GM20431 (cell line): ENCODE data around the gene NEFH.

ENCODE experiments used
- in situ Hi-C: fragments of 300-500 bp; cut with MseI, MboI; formaldehyde crosslinking; loops from one replicate; pipeline ENCODE4 v1.15.0; 2020; ENCODE audit warnings: low sequenced_read_pairs; ENCODE audit not compliant: unreplicated experiment

The NEFH gene

GRCh38 chr22:29459773-29460172 is 20.2 kb upstream of the NEFH start:
- in situ Hi-C loops = no loop called here

- in situ Hi-C loops = no loop called here
These were observed 18.8 kb upstream of the NEFH start for GRCh38 chr22:29461263-29461662.

DNA sequence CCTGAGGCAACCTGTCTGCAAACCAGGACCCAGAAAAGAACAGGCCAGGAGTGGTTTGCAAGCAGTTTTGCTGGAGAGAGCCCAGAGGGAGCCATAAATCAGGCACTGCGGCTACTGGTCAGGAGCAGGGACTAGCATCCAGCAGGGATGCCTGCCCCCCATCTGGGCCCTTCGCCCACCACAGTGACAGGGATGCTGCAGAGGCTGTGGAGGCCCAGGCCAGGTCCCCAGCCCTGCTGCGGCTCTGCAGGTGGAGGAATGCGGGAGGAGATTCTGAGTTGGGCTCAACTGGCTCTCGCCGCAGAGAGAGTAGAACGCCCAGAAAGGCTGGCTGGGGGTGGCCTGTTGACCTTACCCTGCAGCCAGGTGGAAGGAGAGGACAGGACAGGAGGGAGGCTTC is 16.4 kb upstream of the NEFH start:
- in situ Hi-C loops = no loop called here

- in situ Hi-C loops = no loop called here
These were observed 15.4 kb upstream of the NEFH start for GRCh38 chr22:29464581-29464980.

- in situ Hi-C loops = no loop called here
These were observed 10.3 kb upstream of the NEFH start for GRCh38 chr22:29469755-29470154.

- in situ Hi-C loops = no loop called here
These were observed 9.7 kb upstream of the NEFH start for GRCh38 chr22:29470159-29470855.

DNA sequence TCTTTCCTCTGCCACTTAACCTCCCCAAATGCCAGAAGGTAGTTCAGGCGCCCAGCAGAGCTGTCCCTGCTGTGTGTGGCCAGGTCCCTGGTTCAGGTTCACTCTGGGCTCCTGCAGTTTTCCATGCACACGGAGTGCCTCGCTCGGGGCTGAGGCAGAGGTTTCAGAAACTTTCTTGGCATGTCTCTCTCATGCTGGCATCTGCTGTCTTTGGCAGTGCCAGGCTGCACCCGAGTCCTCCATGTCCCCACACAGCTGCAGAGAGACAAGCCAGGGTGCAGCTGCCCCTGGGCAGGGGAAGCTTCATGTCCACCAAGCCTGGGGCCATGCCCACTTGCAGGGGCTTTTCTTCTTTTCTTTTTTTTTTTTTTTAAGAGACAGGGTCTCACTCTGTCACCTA is 7.0 kb upstream of the NEFH start:
- in situ Hi-C loops = no loop called here

DNA sequence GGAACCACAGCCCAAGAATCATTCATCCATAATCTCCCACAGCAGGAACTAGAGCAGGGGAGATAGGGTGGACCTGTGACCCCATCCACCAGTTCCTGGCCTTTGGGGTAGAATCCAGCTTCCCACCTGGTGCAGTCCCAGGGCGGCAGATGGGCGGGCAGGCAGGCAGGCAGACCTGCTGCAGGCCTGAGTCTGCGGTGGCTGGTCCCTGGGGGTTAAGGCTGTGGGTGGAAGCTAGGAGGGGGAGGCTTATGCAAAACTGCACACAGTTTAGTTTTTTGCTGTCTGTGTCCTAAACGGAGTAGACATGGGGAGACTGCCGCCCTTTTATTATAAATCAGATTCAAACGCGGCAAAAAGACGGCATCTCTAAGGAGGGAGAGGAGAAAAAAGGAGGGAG is 4.5 kb upstream of the NEFH start:
- in situ Hi-C loops = no loop called here

DNA sequence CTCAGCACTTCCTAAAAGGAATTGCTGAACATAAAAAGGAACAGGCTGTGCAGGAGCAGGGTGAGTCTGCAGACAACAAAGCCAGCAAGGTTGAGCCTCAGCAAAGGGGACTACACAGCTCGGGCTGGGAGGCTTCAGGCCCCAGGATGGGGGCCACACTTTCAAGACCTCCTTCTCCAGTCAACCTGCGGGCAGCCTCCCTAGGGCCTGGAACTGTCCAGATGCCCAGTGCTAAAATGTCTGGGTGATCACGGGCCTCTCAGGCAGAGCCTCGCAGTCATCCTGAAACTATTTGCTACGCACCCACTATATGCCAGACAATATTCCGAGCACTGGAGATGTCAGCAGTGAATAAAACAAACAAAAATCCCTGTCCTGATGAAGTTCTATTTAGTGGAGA is 3.9 kb upstream of the NEFH start:
- in situ Hi-C loops = no loop called here

- in situ Hi-C loops = no loop called here
These were observed 2.2 kb upstream of the NEFH start for GRCh38 chr22:29477723-29478318.

DNA sequence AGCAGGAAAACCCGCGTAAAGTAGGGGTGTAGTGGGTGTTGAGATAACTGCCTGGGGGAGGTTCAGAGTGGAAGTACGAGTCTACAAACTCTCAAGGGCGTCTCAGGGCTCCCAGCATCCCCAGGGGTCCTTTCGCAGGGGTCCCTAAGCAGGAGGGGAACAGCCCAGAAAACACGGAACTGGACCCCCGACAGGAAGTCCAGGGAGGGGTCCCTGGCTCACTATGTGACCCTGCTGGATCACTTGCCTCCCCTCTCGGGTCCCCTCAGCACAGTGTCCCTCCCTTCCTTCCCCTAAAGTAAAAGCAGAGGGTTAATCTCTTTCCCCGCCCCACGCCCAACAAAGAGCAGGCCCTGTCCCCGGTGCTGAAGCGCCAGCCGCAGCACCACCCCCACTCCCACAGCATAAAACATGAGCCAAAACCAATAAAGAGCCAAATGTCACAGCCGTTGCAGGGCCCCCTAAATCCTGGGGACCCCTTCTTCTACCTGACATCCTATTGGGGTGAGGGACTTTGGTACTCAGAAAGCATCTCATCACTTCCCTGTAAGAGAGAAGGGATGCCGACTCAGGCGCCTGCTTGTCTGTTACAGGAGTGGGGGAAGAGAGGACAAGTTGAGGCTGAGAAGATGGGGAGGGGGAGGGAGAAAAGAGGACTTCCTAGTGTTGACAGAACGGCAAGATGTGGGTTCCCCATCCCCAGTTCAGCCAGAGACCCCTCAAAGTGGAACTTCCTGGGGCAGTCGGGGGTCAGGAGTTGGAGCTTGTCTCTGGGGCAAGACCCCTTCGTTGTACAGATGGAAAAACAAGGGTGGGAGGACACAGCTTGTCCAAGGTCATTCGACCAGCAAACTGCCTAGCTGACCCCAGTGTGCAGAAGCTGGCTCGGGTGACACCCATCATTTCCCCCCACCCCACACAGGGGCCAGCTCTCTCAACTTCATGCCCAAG is 1.4 kb upstream of the NEFH start:
- in situ Hi-C loops = no loop called here

GRCh38 chr22:29480262-29480511 is 169 bp downstream of the NEFH start:
- in situ Hi-C loops = no loop called here

DNA sequence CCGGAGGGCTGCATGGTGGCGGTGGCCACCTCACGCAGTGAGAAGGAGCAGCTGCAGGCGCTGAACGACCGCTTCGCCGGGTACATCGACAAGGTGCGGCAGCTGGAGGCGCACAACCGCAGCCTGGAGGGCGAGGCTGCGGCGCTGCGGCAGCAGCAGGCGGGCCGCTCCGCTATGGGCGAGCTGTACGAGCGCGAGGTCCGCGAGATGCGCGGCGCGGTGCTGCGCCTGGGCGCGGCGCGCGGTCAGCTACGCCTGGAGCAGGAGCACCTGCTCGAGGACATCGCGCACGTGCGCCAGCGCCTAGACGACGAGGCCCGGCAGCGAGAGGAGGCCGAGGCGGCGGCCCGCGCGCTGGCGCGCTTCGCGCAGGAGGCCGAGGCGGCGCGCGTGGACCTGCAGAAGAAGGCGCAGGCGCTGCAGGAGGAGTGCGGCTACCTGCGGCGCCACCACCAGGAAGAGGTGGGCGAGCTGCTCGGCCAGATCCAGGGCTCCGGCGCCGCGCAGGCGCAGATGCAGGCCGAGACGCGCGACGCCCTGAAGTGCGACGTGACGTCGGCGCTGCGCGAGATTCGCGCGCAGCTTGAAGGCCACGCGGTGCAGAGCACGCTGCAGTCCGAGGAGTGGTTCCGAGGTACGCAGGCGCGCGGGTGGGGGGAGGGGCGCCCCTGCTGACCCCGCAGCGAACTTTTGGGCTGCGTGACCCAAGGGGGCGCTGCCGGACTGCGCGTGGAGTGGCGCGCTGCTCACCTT is 670 bp downstream of the NEFH start:
- in situ Hi-C loops = no loop called here

DNA sequence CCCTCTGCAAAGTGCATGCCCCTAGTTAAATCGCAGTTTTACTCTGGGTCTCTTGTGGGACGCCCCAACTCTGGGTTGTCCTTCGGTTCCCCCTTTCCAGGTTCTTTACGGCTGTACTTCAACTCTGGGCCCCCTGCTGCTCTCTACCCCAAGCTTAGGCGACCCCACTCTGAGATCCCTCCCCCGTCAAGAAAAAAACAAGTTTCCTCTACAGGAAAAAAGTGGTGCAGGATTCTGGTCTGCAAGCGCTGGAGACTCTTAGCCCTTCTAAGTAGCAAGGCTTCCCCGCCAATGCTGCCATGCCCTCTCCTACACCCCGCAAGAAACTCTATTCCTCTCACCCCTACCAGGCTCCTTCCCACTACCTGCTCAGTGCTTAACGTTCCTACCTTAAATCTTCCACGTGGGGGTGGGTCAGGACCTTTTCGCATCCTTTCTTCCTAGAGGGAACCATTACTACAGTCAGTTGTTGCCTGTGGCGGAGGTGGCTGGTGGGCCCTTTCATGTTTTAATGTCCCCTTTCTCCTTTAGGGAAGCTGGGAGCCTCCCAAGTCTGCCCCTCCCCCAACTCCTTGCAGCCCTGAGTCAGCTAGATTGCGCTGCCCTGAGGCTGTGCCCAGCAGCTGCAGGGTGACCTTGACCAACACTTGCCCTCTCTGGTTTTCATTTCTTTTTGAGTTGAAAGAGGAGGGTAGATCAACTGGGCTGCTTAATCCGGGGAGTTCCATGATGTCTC is 1.4 kb downstream of the NEFH start:
- in situ Hi-C loops = no loop called here

DNA sequence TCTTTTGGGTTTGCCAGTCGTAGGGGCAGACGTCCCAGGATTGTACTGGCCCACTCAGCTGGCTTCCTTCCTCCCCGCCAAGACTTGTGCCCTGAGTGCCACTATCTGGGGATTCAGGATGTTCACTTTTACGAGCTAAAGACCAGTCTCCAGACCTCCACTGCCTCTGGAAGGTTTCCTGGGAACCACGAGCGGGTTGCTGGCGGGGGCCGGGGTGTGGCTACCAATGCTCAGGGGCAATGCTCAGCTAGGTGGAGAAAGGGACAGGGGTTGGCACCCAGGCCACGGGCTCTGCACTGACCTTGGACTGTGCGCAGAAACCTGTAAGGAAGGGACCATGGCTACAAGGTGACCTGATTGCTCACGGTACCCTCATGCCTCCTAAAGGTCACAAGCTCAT is 2.2 kb downstream of the NEFH start:
- in situ Hi-C loops = no loop called here

- in situ Hi-C loops = no loop called here
These were observed 2.7 kb downstream of the NEFH start for GRCh38 chr22:29482726-29483125.

- in situ Hi-C loops = no loop called here
These were observed 3.2 kb downstream of the NEFH start for GRCh38 chr22:29483254-29483653.

DNA sequence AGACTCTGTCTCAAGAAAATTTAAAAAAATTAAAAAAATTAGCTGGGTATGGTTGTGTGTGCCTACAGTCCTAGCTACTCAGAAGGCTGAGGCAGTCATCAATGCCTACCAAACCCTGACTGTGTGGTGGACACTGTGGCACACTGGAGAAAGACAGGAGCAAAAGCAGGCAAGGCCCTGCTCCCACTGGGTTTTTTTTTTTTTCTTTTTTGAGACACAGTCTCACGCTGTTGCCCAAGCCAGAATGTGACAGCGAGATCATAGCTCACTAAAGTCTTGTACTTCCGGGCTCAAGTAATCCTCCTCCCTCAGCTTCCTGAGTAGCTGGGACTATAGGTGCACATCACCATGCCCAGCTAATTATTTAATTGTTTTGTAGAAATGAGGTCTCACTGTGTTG is 4.6 kb downstream of the NEFH start:
- in situ Hi-C loops = no loop called here

DNA sequence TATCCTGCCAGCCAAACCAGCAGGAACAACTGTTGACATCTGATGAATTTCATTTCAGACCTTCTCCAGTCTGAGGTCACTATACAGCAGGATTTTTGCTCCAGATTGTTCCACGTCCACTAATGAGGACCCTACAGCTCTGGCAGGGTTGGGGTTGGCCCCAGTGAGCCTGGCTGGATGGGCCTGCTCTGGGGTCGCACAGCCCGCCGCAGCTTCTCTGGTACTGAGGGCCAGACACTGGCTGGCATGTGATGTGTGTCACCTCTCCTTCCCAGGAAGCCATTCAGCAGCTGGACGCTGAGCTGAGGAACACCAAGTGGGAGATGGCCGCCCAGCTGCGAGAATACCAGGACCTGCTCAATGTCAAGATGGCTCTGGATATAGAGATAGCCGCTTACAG is 5.4 kb downstream of the NEFH start:
- in situ Hi-C loops = no loop called here

DNA sequence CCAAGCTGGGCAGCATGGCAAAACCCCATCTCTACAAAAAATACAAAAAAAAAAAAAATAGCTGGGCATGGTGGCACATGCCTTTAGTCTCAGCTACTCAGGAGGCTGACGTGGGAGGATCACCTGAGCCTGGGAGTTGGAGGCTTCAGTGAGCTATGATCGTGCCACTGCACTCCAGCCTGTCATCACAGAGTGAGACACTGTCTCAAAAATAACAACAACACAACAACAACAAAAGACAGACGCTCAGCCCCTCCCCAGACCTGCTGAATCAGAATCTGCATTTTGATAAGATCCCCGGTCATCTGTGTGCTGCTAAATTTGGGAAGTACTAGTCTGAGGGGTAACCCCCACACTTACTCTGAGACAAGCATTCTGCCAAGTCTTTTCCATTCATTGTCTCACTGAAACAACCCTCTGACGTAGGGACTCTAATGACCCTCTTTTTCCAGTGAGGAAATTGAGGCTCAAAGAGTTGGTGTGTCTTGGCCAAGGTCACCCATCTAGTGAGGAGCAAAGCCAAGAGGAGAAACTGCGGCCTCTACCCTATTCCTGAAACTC is 7.5 kb downstream of the NEFH start:
- in situ Hi-C loops = no loop called here
